NT2/D1 (cell line): ENCODE results near the gene DALRD3.

Experiments used
- DNase-seq: peaks from one replicate; pipeline ENCODE4 v3.0.0-alpha.2; 2011; ENCODE audit warnings: low read depth, low spot score
- H3K27me3 ChIP-seq: 2 replicates; pipeline ENCODE4 v1.6.0; 2011; ENCODE audit warnings: mild to moderate bottlenecking; ENCODE audit not compliant: insufficient read length, insufficient read depth
- H3K36me3 ChIP-seq: 2 replicates; pipeline ENCODE4 v1.6.1; 2011; ENCODE audit warnings: mild to moderate bottlenecking, low read length, mixed read lengths; ENCODE audit not compliant: insufficient read depth, insufficient read length
- H3K4me1 ChIP-seq: 2 replicates; pipeline ENCODE4 v1.5.1; 2011; ENCODE audit not compliant: insufficient read depth, insufficient read length
- H3K4me3 ChIP-seq: 2 replicates; pipeline ENCODE4 v1.5.1; 2011; ENCODE audit warnings: low read depth; ENCODE audit not compliant: insufficient read length
- H3K9ac ChIP-seq: 2 replicates; pipeline ENCODE4 v1.6.0; 2011; ENCODE audit warnings: low read depth; ENCODE audit not compliant: insufficient read length
- H3K9me3 ChIP-seq: 2 replicates; pipeline ENCODE4 v1.5.1; 2011; ENCODE audit warnings: mild to moderate bottlenecking, low read length; ENCODE audit not compliant: insufficient read depth
- SUZ12 ChIP-seq: IDR thresholded peaks from 2 replicates; pipeline ENCODE4 v1.6.1; 2011; ENCODE audit not compliant: insufficient read length, insufficient read depth; ENCODE audit errors: extremely low read depth
- YY1 ChIP-seq: IDR thresholded peaks from 2 replicates; pipeline ENCODE4 v1.6.1; 2011; ENCODE audit not compliant: insufficient read length, insufficient read depth
- ZNF274 ChIP-seq: IDR thresholded peaks from 2 replicates; pipeline ENCODE4 v1.6.1; 2011; ENCODE audit warnings: mild to moderate bottlenecking, low read depth, low read length

The DALRD3 gene

GRCh38 chr3:49025793-49026520 is 7.6 kb upstream of the DALRD3 start:
- Histone ChIP-seq H3K4me3 (no peak overlapping the region), H3K4me1 (peaks cover 22% of the 10 kb centered on the region), H3K27me3 (no peaks in the 10 kb centered on the region), H3K36me3 (peaks cover 74% of the 10 kb centered on the region), H3K9me3 (no peaks in the 10 kb centered on the region), H3K9ac (no peak overlapping the region)
- no peak for DNase-seq
- TF ChIP-seq SUZ12 (no peak), ZNF274 (no peak), YY1 (no peak)

- DNase-seq, result no peak
- Histone ChIP-seq H3K4me1 (peaks cover 22% of the 10 kb centered on the region), H3K36me3 (peaks cover 67% of the 10 kb centered on the region), H3K4me3 (no peak overlapping the region), H3K9me3 (no peaks in the 10 kb centered on the region), H3K9ac (no peak overlapping the region), H3K27me3 (no peaks in the 10 kb centered on the region)
- no peak for TF ChIP-seq SUZ12
- no peak for TF ChIP-seq ZNF274
- TF ChIP-seq YY1, result no peak
These were observed 6.8 kb upstream of the DALRD3 start for GRCh38 chr3:49025005-49025792.

- DNase-seq, result no peak
- TF ChIP-seq ZNF274 (no peak), YY1 (no peak), SUZ12 (no peak)
- peaks cover 22% of the 10 kb centered on the region for H3K4me1 ChIP-seq
- no peaks in the 10 kb centered on the region for H3K9me3 ChIP-seq
- H3K9ac ChIP-seq, result no peak overlapping the region
- peaks cover 62% of the 10 kb centered on the region for H3K36me3 ChIP-seq
- H3K4me3 ChIP-seq, result no peak overlapping the region
- no peaks in the 10 kb centered on the region for H3K27me3 ChIP-seq
These were observed 6.1 kb upstream of the DALRD3 start for GRCh38 chr3:49024449-49024848.

- Histone ChIP-seq H3K4me1 (peaks cover 21% of the 10 kb centered on the region), H3K27me3 (no peaks in the 10 kb centered on the region), H3K9ac (no peak overlapping the region), H3K4me3 (no peak overlapping the region), H3K9me3 (no peaks in the 10 kb centered on the region), H3K36me3 (peaks cover 62% of the 10 kb centered on the region)
- no peak for DNase-seq
- TF ChIP-seq ZNF274, result no peak
- no peak for TF ChIP-seq YY1
- no peak for TF ChIP-seq SUZ12
These were observed 5.4 kb upstream of the DALRD3 start for GRCh38 chr3:49023775-49024174.

- Histone ChIP-seq H3K27me3 (no peaks in the 10 kb centered on the region), H3K9me3 (no peaks in the 10 kb centered on the region), H3K4me1 (peaks cover 15% of the 10 kb centered on the region), H3K36me3 (peaks cover 51% of the 10 kb centered on the region), H3K9ac (peak overlapping the region; percentile 99), H3K4me3 (peak overlapping the region; percentile 100)
- DNase-seq, result no peak
- no peak for TF ChIP-seq YY1
- TF ChIP-seq SUZ12, result no peak
- TF ChIP-seq ZNF274, result no peak
These were observed 4.3 kb upstream of the DALRD3 start for GRCh38 chr3:49022688-49023171.

GRCh38 chr3:49021813-49022687 is 3.7 kb upstream of the DALRD3 start, which contains the start of gene NDUFAF3:
TSS of gene NDUFAF3 (plus strand) at chr3:49022121. CDS start at chr3:49022145, 24 bp downstream.
- Histone ChIP-seq H3K27me3 (no peaks in the 10 kb centered on the region), H3K4me3 (peak within 1 kb of the TSS; percentile 100), H3K36me3 (peaks cover 45% of the 10 kb centered on the region), H3K4me1 (peaks cover 18% of the 10 kb centered on the region), H3K9me3 (no peaks in the 10 kb centered on the region), H3K9ac (peak within 1 kb of the TSS; percentile 99)
- peak; percentile 62 for TF ChIP-seq YY1
- no peak for TF ChIP-seq ZNF274
- peak; percentile 95 for DNase-seq
